Left ventricle myocardium superior (tissue), 1 donor: Measurements from ENCODE around the gene CFAP97D1. TPM values are rescaled to one million over a fixed set of nuclear protein-coding genes. Genes with fewer than 3 reads are reported as not detected.

Experiments used
- ATAC-seq: fragments of 200-7000 bp; cut with Tn5 transposase; one replicate; pipeline ENCODE4 v1.9.1; 2020; ENCODE audit warnings: mild to moderate bottlenecking, moderate library complexity
- DNase-seq: peaks from one replicate; pipeline ENCODE4 v3.0.0-alpha.2; 2020
- intact Hi-C: fragments of 100-400 bp; cut with micrococcal nuclease; formaldehyde crosslinking; loops from one replicate; pipeline ENCODE4 v1.11.0; 2022
- total RNA-seq: library from RNA; stranded (reverse); fragmentation: NEBNext Ultra II Directional; extraction: Animal tissue kit (Norgen Biotek cat#: 25700); gene quantifications from one replicate; pipeline ENCODE4 v1.2.1, GENCODE V29; 2021
- donor health status: DM: no; HTN: yes; CAD: no; lungs with severe emphysema.

Gene CFAP97D1
- total RNA-seq, 1 donor from 2014 or later, result not detected

DNA sequence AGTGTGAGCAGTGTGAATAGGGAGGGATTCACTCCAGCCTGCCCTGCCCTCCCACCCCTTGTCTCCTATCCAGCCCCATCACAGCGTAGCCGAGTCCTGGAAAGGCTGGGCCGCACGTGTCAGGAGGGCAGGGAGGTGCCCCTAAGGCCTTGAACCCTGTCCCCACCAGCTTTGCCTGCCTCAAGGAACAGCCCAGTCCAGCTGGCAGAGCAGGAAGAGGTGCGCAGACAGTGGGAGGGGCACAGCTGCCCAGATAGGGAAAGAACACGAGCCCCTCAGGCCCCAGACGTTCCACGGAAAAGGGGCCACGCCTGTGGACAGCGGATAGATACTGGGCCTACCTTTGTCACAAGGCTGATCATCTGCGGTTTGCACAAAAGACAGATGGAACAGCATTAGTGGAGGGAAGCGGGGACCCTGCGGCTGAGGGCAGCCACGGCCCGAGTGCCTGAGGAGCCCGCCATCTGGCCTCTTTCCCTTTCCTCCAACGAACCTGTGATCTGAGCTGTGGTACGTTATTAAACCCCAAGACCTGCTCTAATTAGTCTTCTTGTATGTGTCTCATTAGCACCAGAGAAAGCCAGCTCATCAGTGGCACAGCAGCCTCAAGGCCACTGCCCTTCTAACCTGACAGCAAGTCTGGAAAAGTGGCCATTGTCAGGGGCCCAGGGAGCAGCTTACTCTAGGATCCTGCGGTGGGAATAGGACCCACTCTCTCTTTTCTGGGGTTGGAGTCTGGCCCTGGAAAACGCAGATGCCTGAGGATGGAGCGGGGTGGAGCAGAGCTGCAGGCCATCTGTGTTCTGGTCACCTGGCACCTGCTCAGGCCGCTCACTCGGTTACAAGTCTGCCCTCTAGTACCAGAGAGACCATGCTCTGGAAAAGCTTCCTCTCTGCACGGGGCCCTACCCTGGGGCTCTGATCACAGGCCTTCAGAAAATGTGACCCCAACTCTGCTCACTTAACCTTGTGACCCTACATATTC lies 36.4 kb downstream of the CFAP97D1 start:
- intact Hi-C loops, result no loop called here
- ATAC-seq (no peak), DNase-seq (no peak)

DNA sequence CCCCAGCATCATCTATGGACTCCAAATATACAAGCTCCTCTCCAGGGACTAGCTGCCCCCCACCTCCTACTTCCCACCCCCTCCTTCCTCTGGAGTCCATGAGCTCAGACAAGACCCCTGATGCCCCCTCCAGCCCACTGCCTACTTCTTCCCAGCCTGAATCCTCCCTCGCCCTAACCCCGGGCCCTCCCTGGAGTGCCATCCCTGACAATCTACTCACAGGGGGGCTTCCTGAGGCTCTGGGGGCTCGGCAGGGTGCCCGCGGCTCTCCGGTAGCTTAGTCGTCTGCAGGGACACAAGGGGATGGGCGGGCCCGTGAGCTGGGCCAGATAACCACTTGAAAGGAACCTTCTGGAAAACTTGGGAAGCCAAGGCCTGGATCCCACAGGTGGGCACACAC lies 37.6 kb downstream of the CFAP97D1 start:
- ATAC-seq (no peak), DNase-seq (no peak)
- intact Hi-C loops, result no loop called here

DNA sequence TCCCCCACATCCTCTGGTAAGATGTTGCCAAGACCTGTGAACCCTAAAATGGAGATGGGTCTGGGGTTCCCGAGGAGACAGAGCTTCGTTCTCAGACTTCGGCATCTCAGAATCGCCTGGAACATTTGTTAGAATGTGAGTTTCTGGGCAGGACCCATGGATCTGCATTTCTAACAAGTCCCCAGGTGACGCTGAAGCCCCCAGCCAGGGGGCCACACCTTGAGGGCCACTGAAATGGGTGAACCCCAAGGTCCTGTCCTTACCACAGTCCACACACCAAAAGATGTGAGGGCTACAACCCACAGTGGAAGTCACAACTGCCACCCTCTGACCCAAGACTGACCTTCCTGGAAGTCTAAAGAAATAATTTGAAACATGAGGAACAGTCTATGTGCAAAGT lies 38.7 kb downstream of the CFAP97D1 start:
- no peak for ATAC-seq
- intact Hi-C loops, result no loop called here
- DNase-seq, result no peak

DNA sequence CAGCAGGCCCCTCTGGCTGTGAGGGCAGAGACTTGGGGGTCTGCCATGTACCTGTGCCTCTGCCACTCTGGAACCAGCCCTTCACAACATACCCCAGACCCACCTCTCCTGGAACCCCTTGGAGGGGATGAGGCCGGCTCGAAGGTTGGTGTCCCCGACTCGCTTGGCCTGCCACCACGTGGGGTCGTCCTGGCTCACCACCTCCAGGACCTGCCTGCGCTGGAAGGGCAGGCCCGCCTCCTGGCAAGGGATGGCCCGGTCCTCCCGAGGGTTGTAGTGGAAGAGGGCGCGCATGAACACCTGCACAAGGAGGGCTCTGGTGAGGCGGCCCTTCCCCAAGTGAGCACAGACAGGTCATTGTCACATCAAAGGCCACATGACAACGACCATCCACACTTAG lies 40.5 kb downstream of the CFAP97D1 start:
- intact Hi-C loops, result no loop called here
- DNase-seq, result no peak
- ATAC-seq, result no peak

DNA sequence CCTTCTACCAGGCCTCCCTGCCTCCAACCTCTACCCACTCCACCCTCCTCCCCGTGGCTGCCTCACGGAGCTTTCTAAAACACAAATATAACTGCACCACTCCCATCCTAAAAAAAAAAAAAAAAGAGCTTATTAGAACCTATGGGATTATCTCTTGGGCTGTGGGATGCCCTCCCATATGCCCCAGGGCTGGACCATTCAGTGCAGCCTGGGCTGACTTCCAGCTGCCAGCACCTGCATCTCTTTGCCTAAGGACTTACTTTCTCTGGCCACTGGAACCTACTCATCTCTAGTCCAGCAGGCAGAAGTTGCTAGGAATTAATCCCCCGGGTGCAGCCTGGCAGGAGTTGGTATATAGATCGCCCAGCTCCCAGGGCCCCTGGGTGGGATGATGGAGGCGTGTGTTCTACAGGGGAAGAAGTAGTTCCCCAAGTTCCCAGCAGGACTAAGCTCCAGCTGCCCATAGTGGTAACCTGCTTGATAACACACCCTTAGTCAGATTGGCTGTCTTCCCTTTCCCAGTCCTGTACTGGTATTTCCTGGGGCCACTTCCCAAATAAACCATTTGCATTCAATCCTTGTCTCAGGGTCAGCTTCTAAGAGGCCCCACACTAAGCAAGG lies 42.4 kb downstream of the CFAP97D1 start:
- ATAC-seq (peak; percentile 42), DNase-seq (no peak)
- intact Hi-C loops, result no loop called here

DNA sequence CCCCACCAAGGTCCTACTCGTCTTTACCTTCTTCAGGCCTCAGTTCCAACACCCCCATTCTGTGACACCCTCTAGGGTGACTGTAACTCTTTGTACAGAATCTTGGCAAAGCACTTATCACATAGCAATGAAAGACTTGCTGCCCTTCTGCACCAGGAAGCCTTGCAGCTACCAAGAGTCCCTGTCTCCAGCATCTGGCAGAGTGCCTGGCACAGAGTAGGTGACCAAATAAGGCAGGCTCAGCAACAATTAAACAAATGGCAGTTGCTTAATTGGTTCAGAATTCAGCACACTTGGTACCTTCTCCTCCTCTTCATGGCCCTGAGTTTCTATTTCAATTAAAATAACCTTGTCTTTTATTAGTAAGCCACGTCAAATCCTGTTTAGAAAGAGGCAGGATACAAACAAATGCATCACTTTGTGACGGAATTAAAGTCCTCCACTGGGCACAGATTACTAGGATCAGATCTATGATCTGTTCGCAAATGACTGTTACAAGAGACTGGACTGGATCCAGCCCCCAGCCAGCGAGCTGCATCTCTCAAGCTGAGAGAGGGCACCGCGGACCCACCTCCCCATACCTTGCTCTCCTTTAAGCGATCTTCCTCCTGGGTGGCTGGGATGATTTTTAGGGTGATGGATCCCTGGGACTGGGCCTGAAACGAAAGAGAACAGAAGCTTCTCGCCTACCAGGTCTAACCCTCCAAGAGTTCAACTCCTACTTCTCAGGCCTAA lies 43.3 kb downstream of the CFAP97D1 start:
- intact Hi-C loops, result no loop called here
- DNase-seq, result peak; percentile 83
- peak; percentile 82 for ATAC-seq

DNA sequence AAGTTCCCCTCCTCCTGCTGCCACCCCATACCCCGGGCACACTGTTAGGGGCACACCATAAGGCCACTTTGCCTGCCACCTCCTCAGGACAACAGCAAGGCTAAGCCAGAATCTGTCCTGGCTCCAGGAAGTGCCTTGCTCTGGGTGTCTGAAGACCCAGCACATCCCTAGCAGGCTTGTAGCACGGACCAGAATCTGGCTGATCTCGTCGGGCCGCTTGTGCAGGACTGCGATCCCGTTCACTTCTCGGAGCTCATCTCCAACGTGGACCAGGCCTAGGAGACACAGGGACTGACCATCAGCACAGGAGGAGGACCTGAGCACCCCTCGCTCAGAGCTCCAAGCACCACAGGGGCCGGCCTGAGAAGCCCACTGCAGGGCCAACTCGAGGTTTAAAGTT lies 45.3 kb downstream of the CFAP97D1 start:
- DNase-seq, result no peak
- intact Hi-C loops, result no loop called here
- no peak for ATAC-seq

DNA sequence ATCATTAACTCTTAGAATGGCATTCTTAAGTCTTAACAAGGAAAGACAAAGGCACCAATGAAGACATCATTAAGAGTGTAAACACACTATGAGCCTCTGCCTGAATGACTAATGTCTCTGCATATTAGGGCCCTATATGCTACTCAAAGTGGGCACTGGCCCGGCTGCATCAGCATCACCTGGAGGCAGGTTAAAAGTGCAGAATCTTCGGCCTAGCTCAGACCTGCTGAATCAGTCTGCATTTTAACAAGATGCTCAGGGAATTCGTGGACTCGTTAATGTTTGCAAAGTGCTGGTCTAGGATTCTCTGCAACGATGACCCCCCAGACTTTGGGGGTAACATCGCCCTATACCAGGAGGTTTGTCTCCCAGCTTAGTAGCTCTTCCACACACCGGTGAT lies 46.0 kb downstream of the CFAP97D1 start:
- ATAC-seq, result no peak
- intact Hi-C loops, result no loop called here
- no peak for DNase-seq

DNA sequence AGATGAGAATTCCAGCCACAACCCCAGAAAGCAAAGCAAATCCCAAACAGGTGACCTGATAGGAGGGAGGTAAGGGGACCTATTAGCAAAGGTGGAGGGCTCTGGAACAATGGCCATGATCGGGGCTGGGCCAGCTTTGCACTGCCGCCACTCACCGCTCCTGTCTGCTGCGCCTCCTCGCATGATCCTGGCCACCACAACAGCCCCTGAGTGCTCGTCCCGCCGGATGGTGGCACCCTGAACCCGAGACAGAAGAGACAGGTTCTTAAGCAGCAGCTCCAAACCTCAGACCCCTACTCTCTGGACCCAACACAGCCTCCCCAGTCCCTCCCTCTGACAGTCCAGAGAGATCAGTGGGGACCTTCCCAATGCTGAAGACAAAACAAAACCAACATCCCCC lies 47.4 kb downstream of the CFAP97D1 start:
- no peak for DNase-seq
- ATAC-seq, result no peak
- intact Hi-C loops, result no loop called here

DNA sequence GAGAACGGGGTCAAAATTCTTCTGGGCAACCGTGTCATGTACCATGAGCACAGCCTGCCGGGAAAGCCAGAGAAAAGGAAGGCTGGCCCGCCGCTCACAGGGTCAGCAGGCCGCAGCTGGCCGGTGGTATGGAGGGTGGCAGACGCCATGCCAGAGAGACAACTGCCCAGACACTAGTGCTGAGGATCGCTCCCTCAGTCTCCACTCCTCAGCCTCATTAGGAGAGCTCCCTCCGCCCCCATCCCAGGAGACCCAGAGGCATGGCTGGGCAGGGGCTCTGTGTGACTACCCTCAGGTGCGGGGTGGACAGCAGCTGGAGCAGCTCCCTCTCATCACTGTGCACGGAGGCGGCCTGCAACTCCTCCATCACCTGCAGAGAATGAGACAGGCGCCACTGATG lies 49.5 kb downstream of the CFAP97D1 start:
- no peak for DNase-seq
- intact Hi-C loops, result no loop called here
- ATAC-seq, result no peak

DNA sequence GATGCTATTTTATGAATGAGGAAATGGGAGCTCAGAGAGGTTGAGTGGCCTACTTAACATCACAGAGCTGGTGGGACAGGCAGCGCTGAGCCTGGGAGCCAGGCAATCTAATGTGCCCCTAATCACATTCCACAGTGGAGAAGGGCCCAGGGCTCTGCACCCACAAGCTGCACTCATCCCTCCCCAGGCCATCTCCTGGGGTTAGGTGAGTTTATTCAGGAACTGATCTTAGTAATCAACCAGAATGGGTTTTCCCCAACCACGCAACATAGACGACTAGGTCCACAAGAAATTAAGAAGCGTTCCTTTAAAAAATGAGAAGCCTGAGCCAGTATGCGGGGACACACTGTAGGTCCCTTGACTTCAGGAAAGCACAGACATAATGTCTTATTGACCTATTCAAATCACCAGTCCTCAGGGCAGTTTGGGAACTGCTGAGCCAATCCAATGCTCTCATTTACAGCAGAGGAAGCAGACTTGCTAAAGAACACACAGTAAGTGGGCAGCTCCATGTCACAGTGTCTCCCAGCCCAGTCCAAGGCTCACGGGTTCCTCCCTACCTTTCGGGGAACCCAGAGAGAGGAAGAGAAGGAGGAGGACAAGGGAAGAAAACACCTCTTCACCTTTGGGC lies 50.4 kb downstream of the CFAP97D1 start:
- DNase-seq (no peak), ATAC-seq (no peak)
- intact Hi-C loops, result no loop called here

DNA sequence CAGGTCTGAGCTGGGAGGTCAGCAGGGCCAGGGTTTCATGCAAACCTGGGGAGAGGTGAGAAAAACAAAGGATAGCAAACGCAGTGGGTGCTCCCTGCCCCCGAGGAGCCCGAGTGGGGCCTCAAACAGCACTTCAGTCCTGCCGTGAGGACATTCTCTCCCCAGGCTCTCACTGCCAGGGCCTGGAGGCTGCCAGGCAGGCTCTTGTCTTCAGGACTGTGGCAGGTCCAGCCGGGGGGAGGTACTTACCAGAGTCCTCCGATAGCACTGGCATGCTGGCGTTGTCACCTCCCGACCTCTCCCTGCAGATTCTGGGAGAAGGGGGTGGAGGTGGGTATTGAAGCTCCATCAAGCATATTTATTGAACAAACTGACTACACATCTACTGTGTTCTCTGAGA lies 51.4 kb downstream of the CFAP97D1 start:
- intact Hi-C loops, result no loop called here
- DNase-seq, result peak; percentile 90
- peak; percentile 82 for ATAC-seq

DNA sequence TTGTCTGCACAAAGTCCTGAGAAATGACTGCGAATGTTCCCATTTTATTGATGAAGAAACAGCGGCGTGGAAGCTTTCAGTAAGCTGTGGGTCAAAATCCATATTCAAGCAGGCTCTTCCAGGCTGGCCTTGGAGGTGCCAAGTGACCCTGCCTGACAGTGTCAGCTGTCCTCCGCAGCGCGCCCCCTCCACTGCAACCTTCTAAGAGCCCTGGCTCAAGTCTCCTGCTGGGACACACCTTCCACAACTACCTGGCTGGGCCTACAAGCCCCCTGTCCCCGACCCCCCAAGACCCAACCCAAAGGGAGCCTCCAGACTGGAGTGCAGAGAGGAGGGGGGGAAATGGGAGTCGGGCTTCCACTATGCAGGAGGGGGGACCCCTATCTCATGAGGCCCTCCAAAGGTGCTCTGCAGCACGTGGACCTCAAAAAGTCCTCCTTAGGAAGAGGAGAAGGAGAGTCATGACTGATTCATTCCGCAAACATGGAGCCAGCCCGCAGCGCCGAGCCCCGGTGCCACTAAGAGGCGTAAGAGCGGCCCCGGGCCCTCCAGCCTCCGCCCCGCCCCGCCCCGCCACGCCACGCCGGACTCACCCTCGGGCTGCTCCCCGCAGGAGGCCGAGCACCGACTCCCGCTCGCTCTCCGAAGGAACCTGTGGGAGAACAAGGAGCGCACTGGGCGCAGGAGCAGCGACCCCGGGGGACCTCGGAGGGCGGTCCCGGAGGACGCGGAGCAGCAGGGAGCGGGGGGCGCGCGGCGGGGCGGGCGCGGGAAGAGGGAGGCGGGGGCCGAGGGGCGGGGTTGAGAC lies 52.1 kb downstream of the CFAP97D1 start:
- peak; percentile 73 for ATAC-seq
- intact Hi-C loops, result no loop called here
- DNase-seq, result peak; percentile 82

DNA sequence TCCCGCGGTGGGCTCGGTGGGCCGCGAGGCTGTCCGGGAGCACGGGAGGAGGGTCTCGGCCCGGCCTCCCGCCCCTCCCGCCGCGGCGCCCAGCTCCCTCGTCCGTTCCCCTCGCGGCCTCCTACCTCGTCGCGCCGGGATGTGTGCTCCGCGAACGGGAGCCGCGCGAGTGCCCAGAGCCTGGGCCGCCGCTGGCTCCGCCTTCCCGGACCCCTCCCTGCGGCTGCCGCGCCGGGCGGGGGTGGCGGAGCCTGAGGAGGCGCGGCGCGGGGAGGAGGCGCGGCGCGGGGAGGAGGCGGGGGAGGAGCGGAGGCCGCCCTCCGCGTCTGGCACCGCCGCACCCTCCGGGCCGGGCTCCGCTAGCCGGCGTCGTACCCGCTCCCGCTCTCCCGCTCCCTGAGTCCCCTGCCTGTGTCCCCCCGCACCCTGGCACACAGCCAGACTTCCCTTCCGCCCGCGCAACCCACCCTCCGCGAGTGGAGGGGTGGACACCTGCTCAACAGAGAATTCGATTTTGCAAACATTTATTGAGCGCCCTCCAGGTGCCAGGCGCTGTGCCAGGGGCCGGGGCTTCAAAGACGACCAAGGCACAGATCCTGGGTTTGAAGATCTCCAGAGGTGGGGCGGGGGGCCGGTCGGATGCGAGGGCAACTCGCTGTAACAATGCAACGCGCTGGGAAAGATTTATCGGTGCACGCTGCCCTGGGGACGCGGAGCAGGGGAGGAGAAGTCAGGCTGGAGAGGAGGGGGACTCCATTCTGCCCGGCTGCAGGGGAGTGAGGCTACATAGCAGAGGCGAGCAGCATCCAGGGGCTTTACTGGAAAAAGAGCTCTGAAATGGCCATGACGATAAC lies 53.0 kb downstream of the CFAP97D1 start, which contains the start of gene MPP3:
Gene MPP3 (minus strand): TSS at position 171 of the 854 bp plus-strand sequence. CDS start 1,240 bp downstream, outside the sequence.
- intact Hi-C loops, result no loop called here
- ATAC-seq (peak; percentile 85), DNase-seq (peak; percentile 89)

DNA sequence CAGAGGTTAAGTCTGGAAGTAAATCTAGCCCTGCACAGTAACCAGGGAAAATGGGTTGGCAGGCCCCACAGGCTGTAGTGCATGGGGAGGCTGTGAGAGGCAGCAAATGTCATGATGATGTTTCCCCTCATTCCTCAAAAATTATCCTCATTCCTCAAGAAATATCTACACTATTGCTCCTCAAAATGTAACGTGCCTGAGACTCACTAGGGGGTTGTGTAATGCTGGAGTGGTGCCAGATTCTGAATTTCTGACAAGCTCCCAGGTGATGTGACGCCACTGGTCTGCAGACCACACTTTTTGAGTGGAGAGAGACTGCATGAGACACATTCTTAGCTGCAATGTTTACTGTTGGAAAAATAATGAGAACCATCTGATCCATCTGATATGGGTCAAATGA lies 53.9 kb downstream of the CFAP97D1 start:
- ATAC-seq (no peak), DNase-seq (no peak)
- intact Hi-C loops, result no loop called here
